ENCODE measurements around the gene GALNT9. TPM values are rescaled to one million over a fixed set of nuclear protein-coding genes. Genes with fewer than 3 reads are reported as not detected.

GALNT9 gene
- polyA plus RNA-seq, 3 donors = not detected

DNA sequence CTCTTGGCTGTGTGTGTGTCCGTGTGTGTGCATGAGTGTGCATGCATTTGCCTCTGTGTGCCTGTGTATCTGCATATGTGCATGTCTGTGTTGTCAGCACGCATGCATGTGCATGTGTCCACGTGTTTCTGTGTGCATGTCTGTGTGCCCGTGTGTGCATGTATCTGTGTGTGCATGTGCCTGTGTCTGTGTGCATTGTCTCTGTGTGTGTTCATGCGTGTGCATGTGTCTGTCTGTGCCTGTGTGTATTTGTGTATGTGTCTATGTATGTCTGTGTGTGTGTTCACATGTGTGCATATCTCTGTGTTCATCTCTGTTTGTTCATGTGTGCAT lies 1.1 kb upstream of the GALNT9 start:
- H3K27me3 Mint-ChIP-seq (ENCODE audit: low read depth in 3 of 3) = peaks cover 36 to 66% (median 51%) of the 10 kb centered on the region in 3 donors
- no peaks in the 10 kb centered on the region for H3K36me3 ChIP-seq (replicated peaks in 1 of 2; ENCODE audit: control insufficient read depth in 1 of 2, insufficient read depth in 2 of 2, low read length in 2 of 2)
- H3K79me2 ChIP-seq (ENCODE audit: insufficient read depth, low read length) = no peaks in the 10 kb centered on the region
- DNase-seq = no peak
- TF ChIP-seq, protein P1, sequence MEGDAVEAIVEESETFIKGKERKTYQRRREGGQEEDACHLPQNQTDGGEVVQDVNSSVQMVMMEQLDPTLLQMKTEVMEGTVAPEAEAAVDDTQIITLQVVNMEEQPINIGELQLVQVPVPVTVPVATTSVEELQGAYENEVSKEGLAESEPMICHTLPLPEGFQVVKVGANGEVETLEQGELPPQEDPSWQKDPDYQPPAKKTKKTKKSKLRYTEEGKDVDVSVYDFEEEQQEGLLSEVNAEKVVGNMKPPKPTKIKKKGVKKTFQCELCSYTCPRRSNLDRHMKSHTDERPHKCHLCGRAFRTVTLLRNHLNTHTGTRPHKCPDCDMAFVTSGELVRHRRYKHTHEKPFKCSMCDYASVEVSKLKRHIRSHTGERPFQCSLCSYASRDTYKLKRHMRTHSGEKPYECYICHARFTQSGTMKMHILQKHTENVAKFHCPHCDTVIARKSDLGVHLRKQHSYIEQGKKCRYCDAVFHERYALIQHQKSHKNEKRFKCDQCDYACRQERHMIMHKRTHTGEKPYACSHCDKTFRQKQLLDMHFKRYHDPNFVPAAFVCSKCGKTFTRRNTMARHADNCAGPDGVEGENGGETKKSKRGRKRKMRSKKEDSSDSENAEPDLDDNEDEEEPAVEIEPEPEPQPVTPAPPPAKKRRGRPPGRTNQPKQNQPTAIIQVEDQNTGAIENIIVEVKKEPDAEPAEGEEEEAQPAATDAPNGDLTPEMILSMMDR (IDR thresholded peaks at IDR 0.05) = no peak
- H3K4me2 ChIP-seq (replicated peaks; ENCODE audit: extremely low read depth, low read length, poor library complexity, severe bottlenecking) = no peak overlapping the region
- peaks cover 24 to 29% of the 10 kb centered on the region in 2 donors for H3K9me3 ChIP-seq (replicated peaks in 1 of 2; ENCODE audit: control insufficient read depth in 1 of 2, insufficient read depth in 1 of 2, low read length in 2 of 2)
- WGBS (ENCODE audit: insufficient coverage) = 92% methylated on average over 4 of the region's 5 CpGs
- H3K27ac ChIP-seq (ENCODE audit: low read depth in 1 of 2, low read length in 2 of 2) = no peak overlapping the region
- no peaks in the 10 kb centered on the region for H3K4me1 ChIP-seq (ENCODE audit: control insufficient read depth in 1 of 2, insufficient read depth in 2 of 2, low read length in 2 of 2)
- H3K9ac ChIP-seq (ENCODE audit: insufficient read depth, low read length, poor library complexity, severe bottlenecking) = no peak overlapping the region
- peaks cover 11 to 26% (median 22%) of the 10 kb centered on the region in 7 donors for H3K9me3 Mint-ChIP-seq
- no peak overlapping the region for H2AFZ ChIP-seq (ENCODE audit: insufficient read depth, low read depth, low read length, poor library complexity, severe bottlenecking)
- H3K4me3 Mint-ChIP-seq = peak overlapping the region in 1 of 2 donors; percentile 31
- H4K20me1 ChIP-seq (ENCODE audit: insufficient read depth, low read length) = no peaks in the 10 kb centered on the region
- intact Hi-C loops (cut with micrococcal nuclease) = no loop called here
- peaks cover 7% of the 10 kb centered on the region for H3K4me1 Mint-ChIP-seq
- peaks cover 5 to 50% of the 10 kb centered on the region in 2 donors for H3K27me3 ChIP-seq (ENCODE audit: control insufficient read depth in 2 of 2, insufficient read depth in 2 of 2, low read length in 2 of 2)
- no peak overlapping the region for H3K4me3 ChIP-seq (replicated peaks in 1 of 3; ENCODE audit: low read depth in 2 of 3, low read length in 3 of 3)
- no peaks in the 10 kb centered on the region for H3K36me3 Mint-ChIP-seq
- H3K27ac Mint-ChIP-seq = no peak overlapping the region

DNA sequence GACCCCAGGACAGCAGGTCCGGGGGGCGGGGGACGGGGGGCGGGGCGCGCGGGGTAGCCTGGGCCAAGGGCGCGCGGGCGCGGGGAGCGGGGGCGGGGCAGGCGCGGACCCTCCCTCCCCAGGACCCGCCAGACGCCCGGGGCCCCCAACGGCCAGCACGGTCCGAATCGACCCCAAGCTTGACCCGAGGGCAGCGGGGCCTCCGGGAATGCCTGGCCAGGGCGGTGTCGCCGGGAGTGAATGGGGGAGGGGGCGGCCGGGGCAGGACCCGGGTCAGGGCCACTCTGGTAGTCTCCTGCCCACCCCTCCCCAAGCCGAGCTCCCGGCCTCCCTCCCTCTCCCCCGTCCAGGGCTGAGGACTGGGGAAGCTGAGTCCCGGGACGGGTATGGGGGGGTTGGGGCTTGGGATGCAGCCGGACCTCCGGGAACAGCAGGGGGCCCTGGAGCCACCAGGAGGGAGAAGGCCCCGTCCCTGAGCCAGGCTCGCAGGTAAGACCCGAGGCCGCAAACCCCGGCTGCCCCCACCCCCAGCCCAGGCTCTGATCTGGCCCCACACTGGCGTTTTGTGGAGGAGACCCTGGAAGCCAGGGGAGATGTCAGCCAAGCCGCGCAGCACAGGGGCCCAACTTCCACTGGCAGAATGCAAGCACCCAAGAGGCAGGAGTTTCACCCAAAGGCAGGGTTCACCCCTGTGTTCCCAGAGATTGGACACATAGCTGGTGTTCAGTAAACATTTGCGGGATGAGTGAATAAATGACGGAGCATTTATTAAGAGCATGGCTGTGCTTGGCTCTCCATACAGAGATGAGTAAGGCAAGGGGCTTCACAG lies 545 bp upstream of the GALNT9 start:
- Histone ChIP-seq H3K4me2 (replicated peaks; ENCODE audit: extremely low read depth, low read length, poor library complexity, severe bottlenecking) (no peak overlapping the region), H3K36me3 (replicated peaks in 1 of 2; ENCODE audit: control insufficient read depth in 1 of 2, insufficient read depth in 2 of 2, low read length in 2 of 2) (no peaks in the 10 kb centered on the region), H3K79me2 (ENCODE audit: insufficient read depth, low read length) (no peaks in the 10 kb centered on the region), H3K4me3 (replicated peaks in 1 of 3; ENCODE audit: low read depth in 2 of 3, low read length in 3 of 3) (no peak overlapping the region), H3K27ac (ENCODE audit: low read depth in 1 of 2, low read length in 2 of 2) (no peak overlapping the region), H3K4me1 (ENCODE audit: control insufficient read depth in 1 of 2, insufficient read depth in 2 of 2, low read length in 2 of 2) (no peaks in the 10 kb centered on the region), H3K9ac (ENCODE audit: insufficient read depth, low read length, poor library complexity, severe bottlenecking) (no peak overlapping the region), H3K9me3 (replicated peaks in 1 of 2; ENCODE audit: control insufficient read depth in 1 of 2, insufficient read depth in 1 of 2, low read length in 2 of 2) (peaks cover 24% of the 10 kb centered on the region in 2 donors), H3K27me3 (ENCODE audit: control insufficient read depth in 2 of 2, insufficient read depth in 2 of 2, low read length in 2 of 2) (peaks cover 5 to 50% of the 10 kb centered on the region in 2 donors), H4K20me1 (ENCODE audit: insufficient read depth, low read length) (no peaks in the 10 kb centered on the region), H2AFZ (ENCODE audit: insufficient read depth, low read depth, low read length, poor library complexity, severe bottlenecking) (no peak overlapping the region)
- peaks cover 7% of the 10 kb centered on the region for H3K4me1 Mint-ChIP-seq
- TF ChIP-seq, protein P1 (IDR thresholded peaks at IDR 0.05) = no peak
- peak overlapping the region in 1 of 2 donors; percentile 46 for H3K4me3 Mint-ChIP-seq
- no peak overlapping the region for H3K27ac Mint-ChIP-seq
- H3K9me3 Mint-ChIP-seq = peaks cover 9 to 24% (median 22%) of the 10 kb centered on the region in 7 donors
- DNase-seq = no peak
- WGBS (ENCODE audit: insufficient coverage) = 14% methylated on average over 23 of the region's 49 CpGs
- intact Hi-C loops (cut with micrococcal nuclease) = no loop called here
- peaks cover 36 to 66% (median 54%) of the 10 kb centered on the region in 3 donors for H3K27me3 Mint-ChIP-seq (ENCODE audit: low read depth in 3 of 3)
- H3K36me3 Mint-ChIP-seq = no peaks in the 10 kb centered on the region
